H1 (cell line): ENCODE data around the gene ANO2. TPM values are rescaled to one million over a fixed set of nuclear protein-coding genes. Genes with fewer than 3 reads are reported as not detected.

ENCODE experiments used
- CBX8 ChIP-seq: fragments of 300-800, 300-1000 bp; sonication (generic); IDR thresholded peaks from 2 replicates; pipeline ENCODE4 v1.7.1; 2016; ENCODE audit warnings: low read depth, low read length, borderline replicate concordance
- CEBPB ChIP-seq: IDR thresholded peaks from 2 replicates; pipeline ENCODE4 v1.6.1; 2012; ENCODE audit warnings: low read depth, low read length
- CHD2 ChIP-seq: IDR thresholded peaks from 2 replicates; pipeline ENCODE4 v1.6.1; 2012; ENCODE audit warnings: low read length, improper control_type of control experiment
- CHD7 ChIP-seq: fragments of 300-600 bp; sonication (generic); IDR thresholded peaks from 2 replicates; pipeline ENCODE4 v1.7.1; 2012; ENCODE audit warnings: low read length, moderate library complexity, mild to moderate bottlenecking, inconsistent platforms; ENCODE audit not compliant: insufficient replicate concordance
- CTBP2 ChIP-seq: IDR thresholded peaks from 2 replicates; pipeline ENCODE4 v1.7.0; 2011; ENCODE audit warnings: borderline replicate concordance, mild to moderate bottlenecking, moderate library complexity, mixed read lengths, low read length; ENCODE audit not compliant: insufficient read depth, insufficient read length
- EP300 ChIP-seq, 2 experiments: IDR thresholded peaks; 1 replicate in 1 of 2; 2 replicates in 1 of 2; pipeline ENCODE4 v1.6.1; 2011 to 2012; ENCODE audit warnings: low read depth in 2 of 2, low read length in 2 of 2, mild to moderate bottlenecking in 2 of 2, borderline replicate concordance in 1 of 2, inconsistent platforms in 1 of 2, moderate library complexity in 1 of 2
- FOSL1 ChIP-seq: IDR thresholded peaks from 2 replicates; pipeline ENCODE4 v1.6.1; 2011; ENCODE audit warnings: mild to moderate bottlenecking, low read depth, low read length, moderate library complexity; ENCODE audit not compliant: insufficient read depth
- KDM1A ChIP-seq: fragments of 200-600, 300-600 bp; sonication (generic); IDR thresholded peaks from 2 replicates; pipeline ENCODE4 v1.7.1; 2016; ENCODE audit warnings: mild to moderate bottlenecking, low read length, borderline replicate concordance
- KDM4A ChIP-seq: IDR thresholded peaks from one replicate; pipeline ENCODE4 v1.7.1; 2012; ENCODE audit warnings: low read depth, mild to moderate bottlenecking, moderate library complexity, low read length, inconsistent platforms; ENCODE audit not compliant: severe bottlenecking
- RXRA ChIP-seq: IDR thresholded peaks from 2 replicates; pipeline ENCODE4 v1.6.1; 2011; ENCODE audit warnings: low read depth, mild to moderate bottlenecking, low read length, moderate library complexity; ENCODE audit not compliant: insufficient read depth
- SP2 ChIP-seq: IDR thresholded peaks from 2 replicates; pipeline ENCODE4 v1.6.1; 2012; ENCODE audit warnings: mild to moderate bottlenecking, low read length, inconsistent platforms
- SUZ12 ChIP-seq: fragments of 200-600 bp; sonication (generic); IDR thresholded peaks from 2 replicates; pipeline ENCODE4 v1.6.1; 2012; ENCODE audit warnings: mild to moderate bottlenecking, inconsistent platforms, low read length, moderate library complexity, mixed read lengths
- polyA plus RNA-seq, 7 experiments: library from polyadenylated mRNA; depleted of rRNA in 3 of 7; stranded (reverse) in 5 of 7; unstranded in 2 of 7; fragments of >200 nt in 5 of 7; fragments of 200-250 nt in 2 of 7; gene quantifications; 1 replicate in 5 of 7; 2 replicates in 1 of 7; 4 replicates in 1 of 7; pipeline versions ENCODE4 v1.2.1 to v1.2.3, GENCODE V29; 2011 to 2013; ENCODE audit warnings: missing spikeins in 2 of 7, mixed read lengths in 2 of 7
- total RNA-seq: library from RNA; stranded (reverse); fragmentation: NEBNext Ultra II Directional; extraction: Animal tissue kit (Norgen Biotek cat#: 25700); gene quantifications from 2 replicates; pipeline ENCODE4 v1.2.1, GENCODE V29; 2021

The ANO2 gene
- total and polyA plus RNA-seq, 2 of the 8 experiments (the other 6 are each of a cell fraction or from before 2014, with no cell fraction given): 1.9 to 5.5 TPM

- TF ChIP-seq CHD7 (no peak), CTBP2 (no peak), EP300 (IDR thresholded peaks at IDR 0.05; ENCODE audit: borderline replicate concordance in 1 of 2, low read depth in 2 of 2, low read length in 2 of 2) (no peak), FOSL1 (no peak), SP2 (no peak), CHD2 (no peak), CBX8 (no peak), RXRA (no peak), SUZ12 (no peak), KDM4A (no peak), CEBPB (no peak), KDM1A (no peak)
Measured at GRCh38 chr12:5684989-5685388, 260.1 kb downstream of the ANO2 start (continued).
